ENCODE measurements around the gene TNNI3.

The TNNI3 gene

DNA sequence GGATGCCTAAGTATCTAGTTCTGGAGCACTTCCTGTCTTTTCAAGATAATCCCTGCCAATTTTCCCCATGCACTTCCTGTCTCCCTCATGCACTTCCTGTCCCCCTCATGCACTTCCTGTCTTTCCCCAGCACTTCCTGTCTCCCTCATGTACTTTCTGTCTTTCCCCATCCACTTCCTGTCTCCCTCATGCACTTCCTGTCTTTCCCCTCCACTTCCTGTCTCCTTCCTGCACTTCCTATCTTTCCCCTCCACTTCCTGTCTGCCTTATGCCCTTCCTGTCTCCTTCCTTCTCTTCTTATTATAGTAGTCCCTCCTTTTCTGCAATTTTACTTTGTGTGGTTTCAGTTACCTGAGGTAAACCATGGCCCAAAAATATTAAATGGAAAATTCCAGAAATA, 5.5 kb downstream of the TNNI3 start:
- Histone ChIP-seq H3K79me2 (ENCODE audit: insufficient read depth, low read length) (no peaks in the 10 kb centered on the region), H3K4me3 (ENCODE audit: low read depth in 1 of 2, low read length in 2 of 2) (no peak overlapping the region), H2AFZ (ENCODE audit: low read depth, low read length) (no peak overlapping the region), H3K36me3 (ENCODE audit: insufficient read depth, low read length) (no peaks in the 10 kb centered on the region), H4K20me1 (ENCODE audit: insufficient read depth, low read length) (no peaks in the 10 kb centered on the region), H3K9me3 (ENCODE audit: insufficient read depth, low read length, severe bottlenecking) (no peaks in the 10 kb centered on the region), H3K4me1 (ENCODE audit: insufficient read depth, low read length) (peaks cover 12% of the 10 kb centered on the region; the same call in 1 of the 2 replicates), H3K27ac (ENCODE audit: low read length) (peak overlapping the region; percentile 47), H3K27me3 (ENCODE audit: insufficient read depth, low read length, poor library complexity) (peaks cover under 1% of the 10 kb centered on the region), H3K4me2 (ENCODE audit: insufficient read depth, low read length) (no peak overlapping the region), H3K9ac (ENCODE audit: low read depth, low read length) (no peak overlapping the region)
- TF ChIP-seq EZH2 (IDR thresholded peaks at IDR 0.05; ENCODE audit: borderline replicate concordance, low read depth, low read length, severe bottlenecking) (no peak), CTCF (IDR thresholded peaks at IDR 0.05; ENCODE audit: borderline replicate concordance, extremely low read depth, low read length, poor library complexity, severe bottlenecking) (no peak)
- DNase-seq (peak; percentile 44), ATAC-seq (ENCODE audit: insufficient read depth, low read depth) (peak; percentile 37; the same call in 2 of the 3 replicates)

DNA sequence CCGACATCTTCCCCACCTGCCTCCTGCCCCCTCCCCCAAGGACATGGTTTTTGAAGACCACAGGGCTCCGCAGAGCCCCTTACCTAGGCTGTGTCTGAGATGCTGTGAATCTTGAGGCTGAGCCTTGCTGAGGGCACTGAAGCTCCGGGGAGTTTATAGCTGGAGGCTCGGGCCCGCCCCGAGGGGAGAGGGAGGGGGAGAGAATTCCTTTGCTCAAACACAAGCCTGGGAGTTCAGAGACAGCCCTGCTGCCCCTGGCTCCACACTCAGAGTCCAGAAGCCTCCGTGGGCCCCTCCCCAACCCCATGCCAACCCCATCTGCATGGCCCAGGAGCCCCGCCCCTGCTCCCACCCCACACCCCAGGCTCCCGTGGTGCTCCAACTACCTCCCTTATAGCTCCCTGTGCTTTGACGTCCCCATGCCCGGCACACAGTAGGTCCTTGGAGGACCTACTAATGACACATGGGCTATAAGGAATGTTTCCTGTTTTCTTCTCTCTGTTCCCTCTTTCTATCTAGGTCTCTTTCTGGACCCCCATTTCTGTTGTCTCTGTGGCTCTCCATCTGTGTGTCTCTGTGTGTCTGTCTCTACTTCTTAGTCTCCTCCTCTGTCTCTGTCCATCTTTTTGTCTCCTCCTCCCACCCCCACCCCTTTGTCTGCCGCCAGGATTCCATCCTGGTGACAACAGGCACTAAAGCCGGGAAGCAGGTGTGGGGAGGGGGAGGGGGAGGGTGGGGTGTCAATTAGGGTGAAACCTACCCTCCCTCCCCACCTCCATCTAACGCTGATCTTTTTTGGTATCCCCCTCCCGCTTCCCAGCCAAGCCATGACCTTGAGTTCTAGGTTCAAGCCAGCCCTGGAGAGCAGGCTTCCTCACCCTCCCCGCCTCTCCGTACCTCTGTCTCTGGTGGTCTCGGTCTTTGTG, 8.2 kb downstream of the TNNI3 start, which contains the start of gene TNNT1:
Gene TNNT1, minus strand, starts transcription at position 129 of the 926 bp plus-strand sequence. CDS start 2,049 bp downstream, outside the sequence.
- ATAC-seq (ENCODE audit: insufficient read depth, low read depth) (no peak), DNase-seq (no peak)
- H3K9ac ChIP-seq (ENCODE audit: low read depth, low read length): no peak within 1 kb of the TSS
- no peak within 1 kb of the TSS for H3K4me2 ChIP-seq (ENCODE audit: insufficient read depth, low read length)
- no peak within 1 kb of the TSS for H2AFZ ChIP-seq (ENCODE audit: low read depth, low read length)
- H3K27ac ChIP-seq (ENCODE audit: low read length): no peak within 1 kb of the TSS
- no peaks in the 10 kb centered on the region for H3K9me3 ChIP-seq (ENCODE audit: insufficient read depth, low read length, severe bottlenecking)
- H3K4me3 ChIP-seq (ENCODE audit: low read depth in 1 of 2, low read length in 2 of 2): no peak within 1 kb of the TSS
- H3K36me3 ChIP-seq (ENCODE audit: insufficient read depth, low read length): no peaks in the 10 kb centered on the region
- no peaks in the 10 kb centered on the region for H4K20me1 ChIP-seq (ENCODE audit: insufficient read depth, low read length)
- peaks cover 12% of the 10 kb centered on the region; the same call in 1 of the 2 replicates for H3K4me1 ChIP-seq (ENCODE audit: insufficient read depth, low read length)
- TF ChIP-seq EZH2 (IDR thresholded peaks at IDR 0.05; ENCODE audit: borderline replicate concordance, low read depth, low read length, severe bottlenecking) (no peak), CTCF (IDR thresholded peaks at IDR 0.05; ENCODE audit: borderline replicate concordance, extremely low read depth, low read length, poor library complexity, severe bottlenecking) (no peak)
- H3K27me3 ChIP-seq (ENCODE audit: insufficient read depth, low read length, poor library complexity): peaks cover 13% of the 10 kb centered on the region
- no peaks in the 10 kb centered on the region for H3K79me2 ChIP-seq (ENCODE audit: insufficient read depth, low read length)

- H3K9me3 ChIP-seq (ENCODE audit: insufficient read depth, low read length, severe bottlenecking): no peaks in the 10 kb centered on the region
- no peak for ATAC-seq (ENCODE audit: insufficient read depth, low read depth)
- no peaks in the 10 kb centered on the region for H3K79me2 ChIP-seq (ENCODE audit: insufficient read depth, low read length)
- no peaks in the 10 kb centered on the region for H3K36me3 ChIP-seq (ENCODE audit: insufficient read depth, low read length)
- H3K4me3 ChIP-seq (ENCODE audit: low read depth in 1 of 2, low read length in 2 of 2): no peak overlapping the region
- H3K9ac ChIP-seq (ENCODE audit: low read depth, low read length): no peak overlapping the region
- no peaks in the 10 kb centered on the region for H3K4me1 ChIP-seq (ENCODE audit: insufficient read depth, low read length)
- no peak overlapping the region for H2AFZ ChIP-seq (ENCODE audit: low read depth, low read length)
- no peak for DNase-seq
- H3K27me3 ChIP-seq (ENCODE audit: insufficient read depth, low read length, poor library complexity): peaks cover 13% of the 10 kb centered on the region
- no peaks in the 10 kb centered on the region for H4K20me1 ChIP-seq (ENCODE audit: insufficient read depth, low read length)
- no peak overlapping the region for H3K27ac ChIP-seq (ENCODE audit: low read length)
- H3K4me2 ChIP-seq (ENCODE audit: insufficient read depth, low read length): no peak overlapping the region
- TF ChIP-seq CTCF (IDR thresholded peaks at IDR 0.05; ENCODE audit: borderline replicate concordance, extremely low read depth, low read length, poor library complexity, severe bottlenecking): no peak
Measured at GRCh38 chr19:55147545-55148251, 9.8 kb downstream of the TNNI3 start.

Data from DND-41 (cell line).